A673 (cell line): ENCODE data around the gene ANXA11. TPM values are rescaled to one million over a fixed set of nuclear protein-coding genes. Genes with fewer than 3 reads are reported as not detected.
"Not testable (repeated sequence)": the region's sequence is repeated elsewhere in the genome, so short reads cannot be mapped to it uniquely, and the experiment has no call there.

Experiments
- Bru-seq: library from RNA; stranded (reverse); fragments of 400-500 nt; gene quantifications from one replicate; lab custom pipeline; 2021; lab: Mats Ljungman, UMichigan
- BruChase-seq, 2 experiments: library from RNA; stranded (reverse); fragments of 400-500 nt; gene quantifications; one replicate each; lab custom pipeline; 2021; lab: Mats Ljungman, UMichigan
- BruUV-seq: library from RNA; stranded (reverse); fragments of 400-500 nt; replicated peaks from 2 replicates; lab custom pipeline; 2021; lab: Mats Ljungman, UMichigan
- CTCF ChIA-PET: fragments of 300-600 bp; sonication (Branson Sonifier 250); formaldehyde crosslinking; loops from one replicate; lab custom pipeline; 2022; ENCODE audit warnings: antibody characterized with exemption; lab: Charles Lee
- POLR2A ChIA-PET: fragments of 300-600 bp; sonication (Branson Sonifier 250); formaldehyde crosslinking; loops from one replicate; lab custom pipeline; 2022; ENCODE audit warnings: antibody characterized with exemption; ENCODE audit not compliant: low non-redundant PET; lab: Charles Lee
- DNase-seq: peaks from one replicate; pipeline ENCODE4 v3.0.0-alpha.2; 2015; ENCODE audit warnings: low spot score
- H3K27ac ChIP-seq: fragments of 200-600 bp; sonication (generic); 2 replicates; pipeline ENCODE4 v1.5.1; 2016; ENCODE audit warnings: mixed run types, low read depth, mild to moderate bottlenecking, mixed read lengths, antibody characterized with exemption, low read length; ENCODE audit not compliant: poor library complexity, severe bottlenecking
- H3K27me3 ChIP-seq: fragments of 200-600 bp; sonication (generic); replicated peaks from 2 replicates; pipeline ENCODE4 v1.6.1; 2017; ENCODE audit warnings: mixed run types, low read depth, mild to moderate bottlenecking, mixed read lengths, antibody characterized with exemption, low read length; ENCODE audit not compliant: insufficient read depth, poor library complexity
- H3K36me3 ChIP-seq: fragments of 200-600 bp; sonication (generic); 2 replicates; pipeline ENCODE4 v1.6.1; 2016; ENCODE audit warnings: mixed run types, mild to moderate bottlenecking, mixed read lengths, antibody characterized with exemption, low read length; ENCODE audit not compliant: insufficient read depth, poor library complexity, severe bottlenecking
- H3K4me1 ChIP-seq: fragments of 200-600 bp; sonication (generic); 2 replicates; pipeline ENCODE4 v1.6.1; 2017; ENCODE audit warnings: mixed run types, mild to moderate bottlenecking, mixed read lengths, antibody characterized with exemption, low read length; ENCODE audit not compliant: insufficient read depth, poor library complexity, severe bottlenecking
- H3K4me3 ChIP-seq: fragments of 200-600 bp; sonication (generic); 2 replicates; pipeline ENCODE4 v1.5.1; 2016; ENCODE audit warnings: low read depth, mixed run types, mild to moderate bottlenecking, mixed read lengths, low read length; ENCODE audit not compliant: poor library complexity, severe bottlenecking
- H3K9me3 ChIP-seq: fragments of 200-600 bp; sonication (generic); 2 replicates; pipeline ENCODE4 v1.6.1; 2016; ENCODE audit warnings: mixed run types, low read depth, mild to moderate bottlenecking, mixed read lengths, antibody characterized with exemption, low read length; ENCODE audit not compliant: poor library complexity, severe bottlenecking
- EZH2 ChIP-seq: fragments of 200-600 bp; sonication (generic); IDR thresholded peaks from 2 replicates; pipeline ENCODE4 v1.6.1; 2017; ENCODE audit warnings: borderline replicate concordance, low read depth, mild to moderate bottlenecking, mixed read lengths, antibody characterized with exemption, low read length; ENCODE audit not compliant: poor library complexity, severe bottlenecking
- intact Hi-C: fragments of 100-400 bp; cut with micrococcal nuclease; formaldehyde crosslinking; loops from one replicate; pipeline ENCODE4 v1.10.0; 2022; ENCODE audit not compliant: unreplicated experiment
- long read RNA-seq: library from polyadenylated mRNA; stranded (forward); transcript quantifications from one replicate; pipeline ENCODE4 v2.0.0, GENCODE V29; 2022
- total RNA-seq: library from RNA; stranded (reverse); gene quantifications from 2 replicates; pipeline ENCODE4 v1.2.3, GENCODE V29; 2021
- TF ChIP-seq, protein P1 (sequence below): fragments of 300-800, 200-600 bp; sonication (generic); conservative IDR thresholded peaks from 2 replicates; pipeline ENCODE4 v1.5.1; 2017; ENCODE audit warnings: low read depth, mild to moderate bottlenecking, antibody characterized with exemption, low read length, moderate library complexity, mixed read lengths

The ANXA11 gene
- total RNA-seq, result 118 and 119 TPM in 2 replicates
- Bru-seq, nascent RNA, result percentile 71 among the genes with signal in this experiment
- BruChase-seq, experiment 1, labeled RNA remaining after a 2-hour chase, result percentile 73 among the genes with signal in this experiment
- percentile 76 among the genes with signal in this experiment for BruChase-seq, experiment 2, labeled RNA remaining after a 6-hour chase
- long read RNA-seq, full-length matches to known transcripts, result 109 of 181 reads
- long read RNA-seq, partial matches to known transcripts, result 36 of 181 reads
- long read RNA-seq, other reads (novel, unspliced or antisense), result 36 of 181 reads

DNA sequence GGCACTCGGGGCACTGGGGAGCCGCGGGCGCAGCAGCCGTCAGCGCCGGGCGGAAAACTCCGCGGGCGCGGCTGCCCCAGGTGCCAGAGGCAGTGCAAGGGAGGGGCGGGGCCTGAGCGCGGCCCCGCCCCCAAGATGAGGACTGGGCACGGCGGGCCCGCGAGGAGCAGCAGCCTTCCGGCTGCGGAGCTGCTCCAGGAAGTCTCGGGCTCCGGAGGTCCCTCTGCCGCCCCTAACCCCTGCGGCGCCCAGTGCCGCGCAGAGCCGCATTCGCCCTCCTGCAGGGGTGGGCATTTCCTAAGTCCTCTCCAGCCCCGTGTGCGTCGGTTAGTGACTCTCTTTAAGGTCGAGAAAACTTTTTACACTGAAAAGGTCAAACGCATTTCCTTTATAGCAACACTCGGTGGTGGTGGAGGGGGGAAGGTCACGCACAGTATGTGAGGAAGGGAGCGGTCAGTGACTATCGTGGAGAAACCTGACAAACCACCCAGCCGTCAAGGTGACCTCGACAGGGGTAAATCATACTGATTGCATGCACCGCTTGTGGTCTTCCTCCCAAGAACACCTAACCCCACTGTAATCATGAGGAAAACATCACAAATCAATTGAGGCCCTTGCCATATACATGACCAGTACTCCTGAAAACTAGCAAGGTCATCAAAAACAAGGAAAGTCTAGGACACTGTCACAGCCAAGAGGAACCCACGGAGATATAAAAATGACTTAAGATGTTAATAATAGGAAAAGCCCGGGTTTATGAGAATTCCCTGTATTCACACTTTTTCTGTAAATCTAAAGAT is at the start of gene ANXA11:
Gene ANXA11 (minus strand): TSS at position 61 of the 800 bp plus-strand sequence. CDS start 32,676 bp downstream, outside the sequence.
- H3K27me3 ChIP-seq, result no peaks in the 10 kb centered on the region
- POLR2A ChIA-PET, result no interaction called here
- BruUV-seq, result no TSS peak
- TF ChIP-seq, protein P1, sequence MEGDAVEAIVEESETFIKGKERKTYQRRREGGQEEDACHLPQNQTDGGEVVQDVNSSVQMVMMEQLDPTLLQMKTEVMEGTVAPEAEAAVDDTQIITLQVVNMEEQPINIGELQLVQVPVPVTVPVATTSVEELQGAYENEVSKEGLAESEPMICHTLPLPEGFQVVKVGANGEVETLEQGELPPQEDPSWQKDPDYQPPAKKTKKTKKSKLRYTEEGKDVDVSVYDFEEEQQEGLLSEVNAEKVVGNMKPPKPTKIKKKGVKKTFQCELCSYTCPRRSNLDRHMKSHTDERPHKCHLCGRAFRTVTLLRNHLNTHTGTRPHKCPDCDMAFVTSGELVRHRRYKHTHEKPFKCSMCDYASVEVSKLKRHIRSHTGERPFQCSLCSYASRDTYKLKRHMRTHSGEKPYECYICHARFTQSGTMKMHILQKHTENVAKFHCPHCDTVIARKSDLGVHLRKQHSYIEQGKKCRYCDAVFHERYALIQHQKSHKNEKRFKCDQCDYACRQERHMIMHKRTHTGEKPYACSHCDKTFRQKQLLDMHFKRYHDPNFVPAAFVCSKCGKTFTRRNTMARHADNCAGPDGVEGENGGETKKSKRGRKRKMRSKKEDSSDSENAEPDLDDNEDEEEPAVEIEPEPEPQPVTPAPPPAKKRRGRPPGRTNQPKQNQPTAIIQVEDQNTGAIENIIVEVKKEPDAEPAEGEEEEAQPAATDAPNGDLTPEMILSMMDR, result no peak
- TF ChIP-seq EZH2, result no peak
- CTCF ChIA-PET, result no interaction called here
- H3K9me3 ChIP-seq, result no peaks in the 10 kb centered on the region
- no peaks in the 10 kb centered on the region for H3K36me3 ChIP-seq
- intact Hi-C loops, result loop anchor here (2.0 kb wide), 1 partner anchor 47 kb away; no protein-coding TSS in a partner anchor
- H3K4me3 ChIP-seq, result peak within 1 kb of the TSS; percentile 93
- DNase-seq, result peak; percentile 92
- peaks cover 20% of the 10 kb centered on the region for H3K4me1 ChIP-seq
- peak within 1 kb of the TSS; percentile 93 for H3K27ac ChIP-seq

DNA sequence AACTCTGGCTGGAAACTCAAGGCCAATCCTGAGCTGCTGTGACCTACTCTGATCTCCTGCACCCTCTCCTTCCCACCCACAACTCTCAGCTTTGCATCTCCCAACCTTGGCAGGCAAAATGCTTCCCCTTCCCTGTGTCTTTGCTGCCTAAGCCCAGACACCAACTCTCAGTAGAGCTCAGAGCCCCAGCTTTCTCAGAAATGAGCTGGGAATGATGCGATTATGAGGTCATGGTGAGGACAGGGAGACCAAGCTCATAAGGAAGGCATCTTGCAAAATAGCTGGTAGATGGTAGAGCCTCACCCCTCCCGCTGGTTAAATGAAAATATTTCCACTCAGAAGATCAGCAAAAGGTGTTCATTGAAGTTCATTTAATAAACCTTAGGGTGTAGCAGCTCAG is 49.4 kb upstream of the ANXA11 start:
- H3K9me3 ChIP-seq, BruUV-seq, H3K27me3 ChIP-seq, H3K27ac ChIP-seq, CTCF ChIA-PET, POLR2A ChIA-PET, H3K4me3 ChIP-seq, H3K4me1 ChIP-seq, DNase-seq, intact Hi-C loops, H3K36me3 ChIP-seq: not testable (repeated sequence)

DNA sequence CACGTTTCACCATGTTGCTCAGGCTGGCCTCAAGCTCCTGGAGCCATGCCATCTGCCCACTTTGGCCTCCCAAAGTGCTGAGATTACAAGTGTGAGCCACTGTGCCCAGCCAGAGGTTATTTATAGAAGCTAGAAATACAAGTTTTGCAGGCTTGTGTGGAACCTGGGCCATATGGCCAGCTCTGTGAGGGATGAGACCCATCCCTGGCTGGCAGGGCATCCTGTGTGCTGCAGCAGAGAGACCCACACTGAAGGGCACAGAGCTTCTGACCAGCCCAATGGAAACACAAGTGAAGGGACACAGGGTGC is 48.6 kb upstream of the ANXA11 start:
- H3K27me3 ChIP-seq, POLR2A ChIA-PET, intact Hi-C loops, H3K27ac ChIP-seq, BruUV-seq, H3K4me3 ChIP-seq, H3K36me3 ChIP-seq, CTCF ChIA-PET, H3K9me3 ChIP-seq, DNase-seq, H3K4me1 ChIP-seq: not testable (repeated sequence)

DNA sequence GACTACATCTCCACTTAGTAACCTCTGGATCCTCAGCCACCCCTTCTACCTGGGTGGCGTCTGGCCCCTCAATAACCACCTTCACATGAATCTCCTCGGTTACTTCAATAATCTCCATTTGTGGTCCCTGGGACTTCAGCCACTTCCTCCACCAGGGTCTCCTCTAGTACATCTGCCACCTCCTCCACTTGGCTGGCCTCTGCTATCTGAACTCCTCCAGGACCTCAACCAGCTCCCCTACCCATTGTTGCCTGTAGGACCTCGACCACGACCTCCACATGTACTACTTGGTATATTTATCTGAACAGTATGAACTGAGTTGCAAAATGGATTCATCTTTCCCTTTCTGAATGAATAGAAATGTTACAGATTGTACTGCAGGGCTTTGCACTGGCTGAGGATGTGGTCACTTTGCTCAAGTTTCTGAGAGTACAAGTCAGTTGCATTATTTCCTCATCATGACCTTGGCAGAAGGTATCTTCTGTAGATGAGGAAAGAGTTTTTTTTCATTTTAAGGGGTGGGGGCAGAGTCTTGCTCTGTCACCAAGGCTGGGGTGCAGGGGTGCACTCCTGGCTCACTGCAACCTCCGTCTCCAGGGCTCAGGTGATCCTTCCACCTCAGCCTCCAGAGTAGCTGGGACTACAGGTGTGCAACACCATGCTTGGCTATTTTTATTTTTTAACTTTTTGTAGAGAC is 48.1 kb upstream of the ANXA11 start:
- ChIA-PET POLR2A (no interaction called here), CTCF (no interaction called here)
- Histone ChIP-seq H3K27me3 (no peaks in the 10 kb centered on the region), H3K4me3 (no peak overlapping the region), H3K4me1 (no peaks in the 10 kb centered on the region), H3K36me3 (no peaks in the 10 kb centered on the region), H3K9me3 (no peaks in the 10 kb centered on the region), H3K27ac (no peak overlapping the region)
- no peak for DNase-seq
- TF ChIP-seq EZH2, result no peak
- TF ChIP-seq, protein P1, result no peak
- intact Hi-C loops, result no loop called here
- no TSS peak for BruUV-seq
